ENCODE data around the gene GPR45. TPM values are rescaled to one million over a fixed set of nuclear protein-coding genes. Genes with fewer than 3 reads are reported as not detected.

Gene GPR45
- not detected for total RNA-seq

GRCh38 chr2:105241443-105241842, at the start of gene GPR45:
Gene GPR45, plus strand, starts transcription at chr2:105241743. Its CDS starts 116 bp downstream, at chr2:105241859.
- Histone ChIP-seq H3K4me1 (no peaks in the 10 kb centered on the region), H3K9me3 (no peaks in the 10 kb centered on the region), H3K27me3 (no peaks in the 10 kb centered on the region), H3K4me3 (no peak within 1 kb of the TSS), H3K36me3 (no peaks in the 10 kb centered on the region), H3K27ac (no peak within 1 kb of the TSS)
- no peak for DNase-seq (ENCODE audit: low spot score in 2 of 2)
- TF ChIP-seq POLR2A (IDR thresholded peaks at IDR 0.05) (no peak), CTCF (IDR thresholded peaks at IDR 0.05) (no peak), POLR2AphosphoS5 (IDR thresholded peaks at IDR 0.05) (no peak)
- intact Hi-C loops (cut with DNase I; ENCODE audit: low total_unique reads): no loop called here

- no peak for DNase-seq (ENCODE audit: low spot score in 2 of 2)
- no peaks in the 10 kb centered on the region for H3K36me3 ChIP-seq
Observed at GRCh38 chr2:105194022-105194675, 47.4 kb upstream of the GPR45 start.

GRCh38 chr2:105196651-105197050, 44.9 kb upstream of the GPR45 start:
- no peaks in the 10 kb centered on the region for H3K4me1 ChIP-seq
- H3K27ac ChIP-seq: no peak overlapping the region
- no peak for DNase-seq (ENCODE audit: low spot score in 2 of 2)
- H3K36me3 ChIP-seq: no peaks in the 10 kb centered on the region
- intact Hi-C loops (cut with DNase I; ENCODE audit: low total_unique reads): loop anchor here (10.0 kb wide), 1 partner anchor 2002 kb away; no protein-coding TSS in a partner anchor
- no peak overlapping the region for H3K4me3 ChIP-seq
- TF ChIP-seq POLR2A (IDR thresholded peaks at IDR 0.05) (no peak), CTCF (IDR thresholded peaks at IDR 0.05) (no peak), POLR2AphosphoS5 (IDR thresholded peaks at IDR 0.05) (no peak)
- no peaks in the 10 kb centered on the region for H3K27me3 ChIP-seq
- H3K9me3 ChIP-seq: no peaks in the 10 kb centered on the region

More at GRCh38 chr2:105194022-105194675, 47.4 kb upstream of the GPR45 start:
- H3K4me3 ChIP-seq: no peak overlapping the region
- no peak for TF ChIP-seq POLR2AphosphoS5 (IDR thresholded peaks at IDR 0.05)
- TF ChIP-seq POLR2A (IDR thresholded peaks at IDR 0.05): no peak
- TF ChIP-seq CTCF (IDR thresholded peaks at IDR 0.05): no peak
- H3K9me3 ChIP-seq: no peaks in the 10 kb centered on the region
- intact Hi-C loops (cut with DNase I; ENCODE audit: low total_unique reads): loop anchor here (10.0 kb wide), 1 partner anchor 1999 kb away; no protein-coding TSS in a partner anchor
- no peaks in the 10 kb centered on the region for H3K4me1 ChIP-seq
- H3K27ac ChIP-seq: no peak overlapping the region
- no peaks in the 10 kb centered on the region for H3K27me3 ChIP-seq

GRCh38 chr2:105215586-105216192, 25.9 kb upstream of the GPR45 start:
- no peak overlapping the region for H3K27ac ChIP-seq
- no peaks in the 10 kb centered on the region for H3K27me3 ChIP-seq
- H3K4me1 ChIP-seq: no peaks in the 10 kb centered on the region
- H3K36me3 ChIP-seq: no peaks in the 10 kb centered on the region
- no peaks in the 10 kb centered on the region for H3K9me3 ChIP-seq
- no peak for DNase-seq (ENCODE audit: low spot score in 2 of 2)
- no peak overlapping the region for H3K4me3 ChIP-seq
- intact Hi-C loops (cut with DNase I; ENCODE audit: low total_unique reads): loop anchor here (5.0 kb wide), 1 partner anchor 1307 kb away; no protein-coding TSS in a partner anchor
- TF ChIP-seq POLR2AphosphoS5 (IDR thresholded peaks at IDR 0.05) (no peak), CTCF (IDR thresholded peaks at IDR 0.05) (no peak), POLR2A (IDR thresholded peaks at IDR 0.05) (no peak)

- DNase-seq (ENCODE audit: low spot score in 2 of 2): no peak
- no peak for TF ChIP-seq POLR2AphosphoS5 (IDR thresholded peaks at IDR 0.05)
- TF ChIP-seq CTCF (IDR thresholded peaks at IDR 0.05): no peak
- TF ChIP-seq POLR2A (IDR thresholded peaks at IDR 0.05): no peak
- no peak overlapping the region for H3K4me3 ChIP-seq
- H3K27me3 ChIP-seq: no peaks in the 10 kb centered on the region
- no peak overlapping the region for H3K27ac ChIP-seq
- intact Hi-C loops (cut with DNase I; ENCODE audit: low total_unique reads): no loop called here
- no peaks in the 10 kb centered on the region for H3K9me3 ChIP-seq
- H3K4me1 ChIP-seq: no peaks in the 10 kb centered on the region
- H3K36me3 ChIP-seq: no peaks in the 10 kb centered on the region
Observed at GRCh38 chr2:105220604-105221003, 20.9 kb upstream of the GPR45 start.

Data from breast epithelium (tissue), 4 donors.